H1 (cell line): ENCODE data around the gene DDX51. TPM values are rescaled to one million over a fixed set of nuclear protein-coding genes. Genes with fewer than 3 reads are reported as not detected.

Experiments used
- CTCF ChIA-PET: fragments of 300-600 bp; sonication (Branson Sonifier 250); formaldehyde crosslinking; loops from one replicate; lab custom pipeline; 2021; ENCODE audit not compliant: partially characterized antibody; lab: Charles Lee
- POLR2A ChIA-PET: fragments of 300-600 bp; sonication (Branson Sonifier 250); formaldehyde crosslinking; loops from one replicate; lab custom pipeline; 2021; ENCODE audit warnings: inconsistent platforms; ENCODE audit not compliant: partially characterized antibody; lab: Charles Lee
- DNase-seq, 2 experiments: peaks; one replicate each; pipeline versions ENCODE4 v3.0.0 to v3.0.0-alpha.2; 2010 to 2022; ENCODE audit warnings: low spot score in 2 of 2, low read depth in 1 of 2, mixed read lengths in 1 of 2
- FAIRE-seq: peaks from 2 replicates; lab custom pipeline; 2011; peaks lifted over from hg19 to GRCh38; lab: Jason Lieb, UNC
- H2AFZ ChIP-seq: 2 replicates; pipeline ENCODE4 v1.8.1; 2012; ENCODE audit warnings: low read length, inconsistent platforms
- H2AK5ac ChIP-seq: 2 replicates; pipeline ENCODE4 v1.6.1; 2013; ENCODE audit warnings: low read depth, low read length
- H2BK120ac ChIP-seq: replicated peaks from 2 replicates; pipeline ENCODE3; 2013; ENCODE audit warnings: low read depth, low read length, inconsistent platforms
- H2BK12ac ChIP-seq: 2 replicates; pipeline ENCODE4 v1.6.1; 2013; ENCODE audit warnings: low read depth, low read length
- H2BK15ac ChIP-seq: 2 replicates; pipeline ENCODE4 v1.6.1; 2013; ENCODE audit warnings: low read length
- H2BK20ac ChIP-seq: 2 replicates; pipeline ENCODE4 v1.6.1; 2013; ENCODE audit warnings: low read length
- H2BK5ac ChIP-seq: 2 replicates; pipeline ENCODE4 v1.6.1; 2013; ENCODE audit warnings: low read depth, low read length
- H3K14ac ChIP-seq: 2 replicates; pipeline ENCODE4 v1.6.1; 2013; ENCODE audit warnings: inconsistent platforms; ENCODE audit not compliant: insufficient read length
- H3K18ac ChIP-seq: 2 replicates; pipeline ENCODE4 v1.6.1; 2013; ENCODE audit warnings: low read length; ENCODE audit errors: extremely low read depth
- H3K23ac ChIP-seq: 2 replicates; pipeline ENCODE4 v1.6.1; 2013; ENCODE audit warnings: inconsistent platforms; ENCODE audit not compliant: insufficient read length
- H3K23me2 ChIP-seq: 2 replicates; pipeline ENCODE4 v1.6.1; 2013; ENCODE audit warnings: low read depth, low read length
- H3K27ac ChIP-seq: 2 replicates; pipeline ENCODE4 v1.6.1; 2011; ENCODE audit warnings: low read depth, low read length, inconsistent platforms
- H3K27me3 ChIP-seq, 4 experiments: replicated peaks in 1 of 4; 1 replicate in 1 of 4; 2 replicates in 3 of 4; pipeline versions ENCODE4 v1.6.1 to v1.8.1; 2011 to 2013; ENCODE audit warnings: low read length in 3 of 4, mild to moderate bottlenecking in 3 of 4, inconsistent platforms in 2 of 4, mixed read lengths in 2 of 4, moderate library complexity in 1 of 4; ENCODE audit not compliant: control insufficient read depth in 3 of 4, insufficient read depth in 3 of 4; ENCODE audit errors: extremely low read depth in 1 of 4
- H3K36me3 ChIP-seq, 4 experiments: 2 replicates each; pipeline versions ENCODE4 v1.6.1 to v1.8.1; 2011 to 2013; ENCODE audit warnings: mild to moderate bottlenecking in 4 of 4, low read length in 3 of 4, moderate library complexity in 2 of 4, control low read depth in 1 of 4, inconsistent platforms in 1 of 4; ENCODE audit not compliant: insufficient read depth in 4 of 4, control insufficient read depth in 2 of 4
- H3K4ac ChIP-seq: replicated peaks from 2 replicates; pipeline ENCODE3; 2013; ENCODE audit warnings: low read length, low read depth, mixed read lengths, inconsistent platforms; ENCODE audit not compliant: insufficient read length
- H3K4me1 ChIP-seq, 4 experiments: replicated peaks in 1 of 4; 1 replicate in 1 of 4; 2 replicates in 3 of 4; pipeline versions ENCODE4 v1.6.1 to v1.8.1; 2011 to 2013; ENCODE audit warnings: low read length in 3 of 4, inconsistent platforms in 2 of 4, mixed read lengths in 1 of 4; ENCODE audit not compliant: insufficient read depth in 4 of 4, control insufficient read depth in 3 of 4
- H3K4me2 ChIP-seq, 2 experiments: 2 replicates each; pipeline versions ENCODE4 v1.6.1 to v1.8.1; 2011 to 2013; ENCODE audit warnings: low read depth in 2 of 2, low read length in 2 of 2, control low read depth in 1 of 2, inconsistent platforms in 1 of 2, mild to moderate bottlenecking in 1 of 2; ENCODE audit not compliant: insufficient read depth in 1 of 2
- H3K4me3 ChIP-seq, 4 experiments: fragments of 200-600, 300-600 bp in 1 of 4; sonication (generic), shearing (Covaris generic), sonication (Bioruptor Twin) in 1 of 4; 2 replicates each; pipeline versions ENCODE4 v1.5.1 to v1.8.1; 2011 to 2016; ENCODE audit warnings: low read length in 4 of 4, low read depth in 3 of 4, control low read depth in 2 of 4, inconsistent platforms in 2 of 4, mild to moderate bottlenecking in 2 of 4, mixed read lengths in 1 of 4, moderate library complexity in 1 of 4; ENCODE audit not compliant: insufficient read depth in 2 of 4; ENCODE audit errors: extremely low read depth in 1 of 4
- H3K56ac ChIP-seq: replicated peaks from 2 replicates; pipeline ENCODE3; 2013; ENCODE audit warnings: low read depth, mild to moderate bottlenecking, mixed read lengths, low read length, inconsistent platforms; ENCODE audit not compliant: insufficient read length
- H3K79me1 ChIP-seq: 2 replicates; pipeline ENCODE4 v1.6.1; 2013; ENCODE audit warnings: low read depth, low read length, control low read depth
- H3K79me2 ChIP-seq, 2 experiments: 2 replicates each; pipeline versions ENCODE4 v1.6.1 to v1.8.1; 2012 to 2013; ENCODE audit warnings: low read length in 2 of 2, mild to moderate bottlenecking in 2 of 2, inconsistent platforms in 1 of 2; ENCODE audit not compliant: insufficient read depth in 2 of 2, control insufficient read depth in 1 of 2
- H3K9ac ChIP-seq, 4 experiments: replicated peaks in 1 of 4; 1 replicate in 1 of 4; 2 replicates in 3 of 4; pipeline versions ENCODE4 v1.6.1 to v1.8.1; 2011 to 2013; ENCODE audit warnings: low read depth in 3 of 4, low read length in 3 of 4, control low read depth in 2 of 4, mild to moderate bottlenecking in 2 of 4, moderate library complexity in 2 of 4, inconsistent platforms in 1 of 4; ENCODE audit errors: extremely low read depth in 1 of 4
- H3K9me3 ChIP-seq, 2 experiments: 2 replicates each; pipeline versions ENCODE4 v1.6.1 to v1.8.1; 2012 to 2013; ENCODE audit warnings: mild to moderate bottlenecking in 2 of 2, moderate library complexity in 2 of 2, control low read depth in 1 of 2, inconsistent platforms in 1 of 2, low read depth in 1 of 2, low read length in 1 of 2, mixed read lengths in 1 of 2; ENCODE audit not compliant: insufficient read depth in 2 of 2
- H4K20me1 ChIP-seq, 2 experiments: replicated peaks in 1 of 2; 2 replicates each; pipeline versions ENCODE3 to v1.8.1; 2011 to 2013; ENCODE audit warnings: inconsistent platforms in 2 of 2, low read length in 2 of 2, mild to moderate bottlenecking in 1 of 2; ENCODE audit not compliant: insufficient read depth in 2 of 2, control insufficient read depth in 1 of 2
- H4K5ac ChIP-seq: 2 replicates; pipeline ENCODE4 v1.6.1; 2013; ENCODE audit warnings: low read length, low read depth, mixed read lengths, inconsistent platforms; ENCODE audit not compliant: insufficient read length
- H4K8ac ChIP-seq: 2 replicates; pipeline ENCODE4 v1.8.0; 2013; ENCODE audit warnings: mild to moderate bottlenecking, moderate library complexity, low read length, inconsistent platforms; ENCODE audit not compliant: insufficient read depth; ENCODE audit errors: extremely low read depth
- H4K91ac ChIP-seq: replicated peaks from 2 replicates; pipeline ENCODE3; 2013; ENCODE audit warnings: low read length, mixed read lengths, inconsistent platforms; ENCODE audit not compliant: insufficient read length
- CBX5 ChIP-seq: fragments of 300-800, 300-1000 bp; sonication (generic); IDR thresholded peaks from 2 replicates; pipeline ENCODE4 v1.7.1; 2016; ENCODE audit warnings: antibody characterized with exemption, low read length, low read depth
- CHD2 ChIP-seq: IDR thresholded peaks from 2 replicates; pipeline ENCODE4 v1.6.1; 2012; ENCODE audit warnings: low read length, improper control_type of control experiment
- CTBP2 ChIP-seq: IDR thresholded peaks from 2 replicates; pipeline ENCODE4 v1.7.0; 2011; ENCODE audit warnings: borderline replicate concordance, mild to moderate bottlenecking, moderate library complexity, mixed read lengths, low read length; ENCODE audit not compliant: insufficient read depth, insufficient read length
- FOSL1 ChIP-seq: IDR thresholded peaks from 2 replicates; pipeline ENCODE4 v1.6.1; 2011; ENCODE audit warnings: mild to moderate bottlenecking, low read depth, low read length, moderate library complexity; ENCODE audit not compliant: insufficient read depth
- NANOG ChIP-seq: IDR thresholded peaks from 2 replicates; pipeline ENCODE4 v1.6.1; 2011; ENCODE audit warnings: low read length, low read depth, mild to moderate bottlenecking, inconsistent platforms; ENCODE audit not compliant: insufficient read depth, poor library complexity, severe bottlenecking
- RNF2 ChIP-seq: fragments of 200-900, 300-1000 bp; sonication (generic); IDR thresholded peaks from 2 replicates; pipeline ENCODE4 v1.7.1; 2016; ENCODE audit warnings: borderline replicate concordance, low read depth, mild to moderate bottlenecking, antibody characterized with exemption, low read length; ENCODE audit not compliant: poor library complexity, severe bottlenecking; ENCODE audit errors: missing control alignments
- SRF ChIP-seq: IDR thresholded peaks from 2 replicates; pipeline ENCODE4 v1.6.1; 2011; ENCODE audit warnings: mild to moderate bottlenecking, low read depth, low read length, moderate library complexity
- TAF1 ChIP-seq: IDR thresholded peaks from 2 replicates; pipeline ENCODE4 v1.6.1; 2011; ENCODE audit warnings: mild to moderate bottlenecking, low read depth, low read length
- TBP ChIP-seq: IDR thresholded peaks from 2 replicates; pipeline ENCODE4 v1.6.1; 2011; ENCODE audit warnings: low read depth, low read length, improper control_type of control experiment
- TEAD4 ChIP-seq: IDR thresholded peaks from 2 replicates; pipeline ENCODE4 v1.6.1; 2012; ENCODE audit warnings: low read depth, low read length, inconsistent platforms, mixed read lengths
- WGBS, 2 experiments: shearing (Covaris generic) in 1 of 2; methylation state at CpG; one replicate each; pipeline versions ENCODE4 v1.1.6 to v1.1.7; 2013 to 2015; ENCODE audit warnings: low lambda C conversion rate in 2 of 2, mixed read lengths in 2 of 2, inconsistent platforms in 1 of 2, low coverage in 1 of 2, missing lambda C conversion rate in 1 of 2; ENCODE audit not compliant: insufficient replicate concordance in 2 of 2, insufficient coverage in 1 of 2, insufficient read length in 1 of 2; ENCODE audit errors: extremely low coverage in 1 of 2, missing lambda C conversion rate in 1 of 2; 5-methylcytosine and 5-hydroxymethylcytosine counted together
- polyA plus RNA-seq, 7 experiments: library from polyadenylated mRNA; depleted of rRNA in 3 of 7; stranded (reverse) in 5 of 7; unstranded in 2 of 7; fragments of >200 nt in 5 of 7; fragments of 200-250 nt in 2 of 7; gene quantifications; 1 replicate in 5 of 7; 2 replicates in 1 of 7; 4 replicates in 1 of 7; pipeline versions ENCODE4 v1.2.1 to v1.2.3, GENCODE V29; 2011 to 2013; ENCODE audit warnings: missing spikeins in 2 of 7, mixed read lengths in 2 of 7
- total RNA-seq: library from RNA; stranded (reverse); fragmentation: NEBNext Ultra II Directional; extraction: Animal tissue kit (Norgen Biotek cat#: 25700); gene quantifications from 2 replicates; pipeline ENCODE4 v1.2.1, GENCODE V29; 2021

The DDX51 gene
- total and polyA plus RNA-seq, 2 of the 8 experiments (the other 6 are each of a cell fraction or from before 2014, with no cell fraction given) = 11.2 to 24.4 TPM

- no peak overlapping the region for H2BK15ac ChIP-seq
- H2BK120ac ChIP-seq = no peak overlapping the region
- ChIA-PET CTCF (no interaction called here), POLR2A (no interaction called here)
- no peak overlapping the region for H3K27ac ChIP-seq
- WGBS, 2 experiments = 83 to 100% methylated on average over 3 to 8 of the region's 8 CpGs
- peak overlapping the region; percentile 96; the same call in 1 of the 2 replicates for H2AK5ac ChIP-seq
- peaks cover 8 to 28% (median 22%) of the 10 kb centered on the region in 4 experiments; a peak in 5 of 8 replicates for H3K36me3 ChIP-seq
- no peak overlapping the region for H2AFZ ChIP-seq
- H4K91ac ChIP-seq = peak overlapping the region; percentile 93
- no peak for DNase-seq
- no peak for FAIRE-seq
- H2BK5ac ChIP-seq = no peak overlapping the region
- H4K20me1 ChIP-seq = peaks cover 0 to 31% of the 10 kb centered on the region in 2 experiments
- H3K14ac ChIP-seq = no peak overlapping the region
- H3K4me2 ChIP-seq = no peak overlapping the region; a peak in 1 of 4 replicates
- no peak overlapping the region for H2BK12ac ChIP-seq
- peaks cover 0 to 20% of the 10 kb centered on the region in 2 experiments; a peak in 3 of 4 replicates for H3K9me3 ChIP-seq
- H3K23me2 ChIP-seq = peaks cover 31% of the 10 kb centered on the region
- peak overlapping the region in 1 of 4 experiments; percentile 10; a peak in 1 of 7 replicates for H3K9ac ChIP-seq
- H3K4ac ChIP-seq = no peak overlapping the region
- peaks cover 10% of the 10 kb centered on the region; the same call in 1 of the 2 replicates for H3K79me1 ChIP-seq
- H3K18ac ChIP-seq = no peak overlapping the region
- H3K4me3 ChIP-seq = no peak overlapping the region; a peak in 1 of 8 replicates
- TF ChIP-seq TEAD4 (no peak), TBP (no peak), TAF1 (no peak), CHD2 (no peak), CTBP2 (no peak), CBX5 (no peak), NANOG (no peak), SRF (no peak), FOSL1 (no peak), RNF2 (no peak)
- no peak overlapping the region for H4K8ac ChIP-seq
- H3K79me2 ChIP-seq = peaks cover 0 to 3% of the 10 kb centered on the region in 2 experiments; a peak in 1 of 4 replicates
- H3K27me3 ChIP-seq = peaks cover 0 to under 1% (median 0%) of the 10 kb centered on the region in 4 experiments; a peak in 2 of 7 replicates
- H4K5ac ChIP-seq = no peak overlapping the region
- peak overlapping the region; percentile 100 for H3K56ac ChIP-seq
- peaks cover 0 to 3% (median 1%) of the 10 kb centered on the region in 4 experiments; a peak in 4 of 7 replicates for H3K4me1 ChIP-seq
- H3K23ac ChIP-seq = no peak overlapping the region
- no peak overlapping the region for H2BK20ac ChIP-seq
These were observed 12.6 kb upstream of the DDX51 start for GRCh38 chr12:132156573-132157325.
